ENCODE measurements around the gene MYO9B.
"Not testable (repeated sequence)": the region's sequence is repeated elsewhere in the genome, so short reads cannot be mapped to it uniquely, and the experiment has no call there.

Gene MYO9B

DNA sequence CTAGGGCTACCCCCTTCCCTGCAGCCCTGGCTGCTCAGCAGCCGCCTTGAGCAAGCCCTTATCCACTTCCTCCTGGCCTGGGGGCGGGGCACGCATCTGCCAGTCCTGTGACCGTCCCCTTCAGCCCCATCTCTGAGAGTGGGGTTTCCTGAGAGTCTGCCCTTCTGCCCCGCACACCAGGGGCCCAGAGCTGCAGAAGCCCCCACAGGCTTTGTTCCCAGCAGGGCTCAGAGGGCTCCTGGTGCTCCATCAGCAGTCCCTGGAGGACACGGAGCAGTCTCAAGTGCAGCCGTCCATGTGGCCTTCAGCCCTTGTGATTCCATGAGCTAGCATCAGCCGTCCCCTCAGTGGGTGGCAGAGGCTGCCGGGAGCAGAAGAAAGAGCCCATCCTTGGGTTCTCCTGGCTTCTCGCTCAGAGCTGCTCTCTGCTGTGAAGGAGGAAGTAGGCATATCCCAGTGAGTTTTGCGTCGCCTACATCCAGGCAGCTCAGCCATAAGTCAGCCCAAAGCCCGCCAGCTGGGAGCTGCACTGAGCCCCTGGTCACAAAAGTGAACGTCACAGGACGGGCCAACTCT, 16.3 kb downstream of the MYO9B start:
- DNase-seq (ENCODE audit: low read depth in 3 of 3, low spot score in 1 of 3): no peak

DNA sequence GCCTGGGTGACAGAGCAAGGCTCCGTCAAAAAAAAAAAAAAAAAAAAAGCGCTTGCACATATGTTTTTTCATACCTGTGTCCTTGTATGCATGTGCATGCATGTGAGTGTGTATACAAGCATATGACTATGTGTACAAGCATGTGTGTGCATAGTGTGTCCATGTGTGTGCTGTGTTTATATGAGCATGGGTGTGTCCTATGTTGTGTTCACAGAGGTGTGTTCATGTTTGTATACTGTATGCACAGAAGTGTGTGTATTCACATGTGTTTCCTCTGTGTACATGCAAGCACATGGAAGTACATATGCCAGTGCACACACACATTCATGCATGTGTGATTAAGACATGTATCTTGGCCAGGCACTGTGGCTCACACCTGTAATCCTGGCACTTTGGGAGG, 17.1 kb downstream of the MYO9B start:
- no peak for DNase-seq (ENCODE audit: low read depth in 3 of 3, low spot score in 1 of 3)

DNA sequence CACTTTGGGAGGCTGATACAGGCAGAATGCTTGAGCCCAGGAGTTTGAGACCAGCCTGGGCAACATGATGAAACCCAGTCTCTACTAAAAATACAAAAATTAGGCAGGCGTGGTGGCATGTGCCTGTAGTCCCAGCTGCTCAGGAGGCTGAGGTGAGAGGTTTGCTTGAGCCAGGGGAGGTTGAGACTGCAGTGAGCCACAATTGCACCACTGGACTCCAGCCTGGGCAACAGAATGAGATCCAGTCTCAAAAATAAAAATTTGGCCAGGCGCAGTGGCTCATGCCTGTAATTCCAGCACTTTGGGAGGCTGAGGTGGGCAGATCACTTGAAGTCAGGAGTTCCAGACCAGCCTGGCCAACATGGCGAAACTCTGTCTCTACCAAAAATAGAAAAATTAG, 19.1 kb downstream of the MYO9B start:
- not testable (repeated sequence) for DNase-seq (ENCODE audit: low read depth in 3 of 3, low spot score in 1 of 3)

DNA sequence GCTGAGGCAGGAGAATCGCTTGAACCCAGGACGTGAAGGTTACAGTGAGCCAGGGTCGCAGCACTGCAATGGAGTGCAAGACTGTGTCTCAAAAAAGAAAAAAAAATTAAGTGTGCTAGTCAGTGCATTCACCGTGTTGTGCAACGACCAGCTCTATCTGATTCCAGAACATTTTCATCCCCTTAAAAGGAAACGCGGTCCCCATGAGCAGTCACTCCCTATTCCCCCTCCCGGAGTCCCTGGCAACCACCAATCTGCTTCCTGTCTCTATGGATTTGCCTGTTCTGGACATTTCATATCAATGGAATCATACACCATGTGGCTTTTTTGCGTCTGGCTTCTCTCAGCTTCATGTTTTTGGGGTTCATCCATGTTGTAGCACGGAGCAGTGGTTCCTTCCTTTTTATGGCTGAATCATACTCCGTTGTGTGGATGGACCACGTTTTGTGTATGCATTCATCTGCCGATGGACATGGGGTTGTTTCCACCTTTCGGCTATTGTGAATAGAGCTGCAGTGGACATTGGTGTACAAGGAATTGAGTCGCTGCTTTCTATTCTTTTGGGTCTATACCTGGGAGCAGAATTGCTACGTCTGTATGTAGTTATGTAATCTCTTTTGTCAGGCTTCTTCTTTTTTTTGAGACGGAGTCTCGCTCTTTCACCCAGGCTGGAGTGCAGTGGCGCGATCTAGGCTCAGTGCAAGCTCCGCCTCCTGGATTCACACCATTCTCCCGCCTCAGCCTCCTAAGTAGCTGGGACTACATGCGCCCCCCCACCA, 19.8 kb downstream of the MYO9B start:
- DNase-seq (ENCODE audit: low read depth in 3 of 3, low spot score in 1 of 3): no peak

DNA sequence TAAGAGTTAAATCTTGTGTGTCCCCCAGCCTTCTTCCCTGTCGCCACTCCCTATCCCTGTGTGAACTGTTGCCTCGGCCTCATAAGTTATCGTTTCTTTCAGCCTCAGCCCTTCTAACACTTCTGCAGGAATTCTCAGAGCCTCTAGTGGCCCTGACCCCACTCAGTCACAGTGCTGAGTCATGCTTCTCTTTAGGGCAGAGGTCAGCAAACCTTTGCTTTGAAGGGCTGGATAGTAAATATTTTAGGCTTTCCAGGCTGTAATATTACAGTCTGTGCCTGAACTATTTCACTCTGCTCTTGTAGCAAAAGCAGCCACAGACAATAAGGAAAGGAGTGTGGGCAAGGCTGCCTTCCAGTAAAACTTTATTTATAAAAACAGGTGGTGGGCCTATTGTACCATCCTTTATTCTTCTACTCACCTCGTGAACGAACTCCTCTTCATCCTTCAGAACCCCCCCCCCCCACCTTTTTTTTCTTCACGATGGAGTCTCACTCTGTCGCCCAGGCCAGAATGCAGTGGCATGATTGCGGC, 22.1 kb downstream of the MYO9B start:
- DNase-seq (ENCODE audit: low read depth in 3 of 3, low spot score in 1 of 3): no peak

DNA sequence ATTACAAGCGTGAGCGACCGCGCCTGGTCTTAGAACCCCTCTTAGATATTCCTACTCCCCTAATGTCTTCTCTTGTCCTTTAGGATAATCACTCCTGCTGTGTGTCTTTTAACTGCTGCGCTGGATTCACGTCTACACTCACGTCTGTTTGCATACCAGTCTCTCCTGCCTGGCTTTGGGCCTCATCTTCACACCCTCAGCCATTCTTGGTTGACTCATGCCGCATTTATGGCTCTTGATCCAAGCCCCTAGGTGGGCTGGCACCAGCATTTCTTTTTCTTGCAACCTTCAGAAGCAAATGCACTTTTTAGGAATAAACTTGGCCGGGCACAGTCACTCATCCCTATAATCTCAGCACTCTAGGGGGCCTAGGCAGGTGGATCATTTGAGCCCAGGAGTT, 22.7 kb downstream of the MYO9B start:
- no peak for DNase-seq (ENCODE audit: low read depth in 3 of 3, low spot score in 1 of 3)

DNA sequence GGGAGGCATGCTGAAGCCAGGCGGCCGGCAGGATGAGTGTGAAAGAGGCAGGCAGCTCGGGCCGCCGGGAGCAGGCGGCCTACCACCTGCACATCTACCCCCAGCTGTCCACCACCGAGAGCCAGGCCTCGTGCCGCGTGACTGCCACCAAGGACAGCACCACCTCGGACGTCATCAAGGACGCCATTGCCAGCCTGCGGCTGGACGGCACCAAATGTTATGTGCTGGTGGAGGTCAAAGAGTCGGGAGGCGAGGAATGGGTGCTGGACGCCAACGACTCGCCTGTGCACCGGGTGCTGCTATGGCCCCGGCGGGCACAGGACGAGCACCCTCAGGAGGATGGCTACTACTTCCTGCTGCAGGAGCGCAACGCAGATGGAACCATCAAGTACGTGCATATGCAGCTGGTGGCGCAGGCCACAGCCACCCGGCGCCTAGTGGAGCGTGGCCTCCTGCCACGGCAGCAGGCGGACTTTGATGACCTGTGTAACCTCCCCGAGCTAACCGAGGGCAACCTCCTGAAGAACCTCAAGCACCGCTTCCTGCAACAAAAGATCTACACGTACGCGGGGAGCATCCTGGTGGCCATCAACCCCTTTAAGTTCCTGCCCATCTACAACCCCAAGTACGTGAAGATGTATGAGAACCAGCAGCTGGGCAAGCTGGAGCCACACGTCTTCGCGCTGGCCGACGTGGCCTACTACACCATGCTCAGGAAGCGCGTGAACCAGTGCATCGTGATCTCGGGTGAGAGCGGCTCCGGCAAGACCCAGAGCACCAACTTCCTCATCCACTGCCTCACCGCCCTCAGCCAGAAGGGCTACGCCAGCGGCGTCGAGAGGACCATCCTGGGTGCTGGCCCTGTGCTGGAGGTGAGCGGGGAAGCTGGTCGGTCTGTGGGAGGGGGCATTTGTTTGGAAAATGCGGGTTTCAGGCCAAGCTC, 26.4 kb downstream of the MYO9B start:
- DNase-seq (ENCODE audit: low read depth in 3 of 3, low spot score in 1 of 3): no peak

DNA sequence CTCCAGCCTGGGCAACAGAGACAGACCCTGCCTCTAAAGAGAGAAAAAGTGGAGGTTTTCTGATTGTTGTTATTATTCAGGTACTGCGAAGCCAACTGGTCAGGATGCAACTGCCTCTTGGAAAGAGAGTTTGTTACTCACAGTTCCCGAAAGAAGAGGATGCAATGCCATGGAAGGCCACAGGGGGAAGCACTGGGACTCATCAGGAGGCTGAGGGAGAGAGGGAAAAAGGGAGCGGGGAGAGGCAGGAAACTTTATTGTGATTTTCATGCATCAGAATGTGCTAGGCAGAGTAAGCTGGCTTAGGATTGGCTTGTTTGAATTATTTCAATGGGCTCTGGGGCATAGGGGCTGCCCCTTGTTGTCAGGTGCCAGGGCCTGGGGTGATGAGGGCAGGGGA, 27.6 kb downstream of the MYO9B start:
- DNase-seq (ENCODE audit: low read depth in 3 of 3, low spot score in 1 of 3): no peak

DNA sequence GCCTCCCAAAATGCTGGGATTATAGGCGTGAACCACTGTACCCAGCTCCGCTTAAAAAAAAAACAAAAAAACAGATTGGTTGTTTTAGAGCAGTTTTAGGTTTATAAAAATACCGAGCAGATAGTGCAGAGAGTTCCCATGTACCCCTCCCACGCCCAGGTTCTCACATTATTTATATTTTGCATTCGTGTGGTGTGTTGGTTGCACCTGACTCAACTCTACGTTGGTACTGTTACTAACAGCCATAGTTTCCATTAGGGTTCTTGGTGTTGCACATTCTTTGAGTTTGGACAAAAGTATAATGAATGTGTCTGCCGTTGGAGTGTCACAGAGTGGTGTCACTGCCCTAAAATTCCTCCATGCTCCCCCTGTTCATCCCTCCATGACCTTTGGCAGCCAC, 29.1 kb downstream of the MYO9B start:
- DNase-seq (ENCODE audit: low read depth in 3 of 3, low spot score in 1 of 3): no peak

DNA sequence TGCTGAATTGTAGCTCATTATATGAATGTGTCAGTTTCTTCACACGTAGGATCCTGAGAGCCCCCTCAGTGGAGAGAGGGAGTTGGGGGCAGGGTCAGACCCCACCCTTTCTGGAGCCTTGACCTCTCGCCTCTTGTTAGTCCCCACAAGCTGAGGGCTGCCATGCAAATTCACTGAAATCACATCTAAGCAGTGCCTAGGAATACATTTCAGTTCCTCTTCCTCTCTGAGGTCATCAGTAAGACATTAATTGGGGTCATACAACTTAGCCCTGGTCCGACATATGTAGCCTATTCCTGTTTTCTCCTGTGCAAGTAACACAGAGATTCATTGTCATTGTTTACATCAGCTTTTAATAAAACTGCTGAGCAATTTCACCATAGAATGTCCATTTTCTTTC, 30.0 kb downstream of the MYO9B start:
- DNase-seq (ENCODE audit: low read depth in 3 of 3, low spot score in 1 of 3): no peak

DNA sequence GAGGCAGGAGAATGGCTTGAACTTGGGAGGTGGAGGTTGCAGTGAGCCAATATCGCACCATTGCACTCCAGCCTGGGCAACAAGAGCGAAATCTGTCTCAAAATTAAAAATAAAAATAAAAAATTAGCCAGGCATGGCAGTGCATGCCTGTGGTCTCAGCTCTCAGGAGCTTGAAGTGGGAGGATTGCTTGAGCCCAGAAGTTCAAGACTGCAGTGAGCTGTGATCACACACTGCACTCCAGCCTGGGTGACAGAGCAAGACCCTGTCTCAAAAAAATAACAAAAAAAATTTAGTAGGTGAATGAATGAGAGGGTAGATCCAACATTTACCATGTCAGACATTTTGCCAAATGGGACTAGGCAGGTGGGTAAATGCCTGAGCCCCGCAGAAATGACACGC, 31.4 kb downstream of the MYO9B start:
- DNase-seq (ENCODE audit: low read depth in 3 of 3, low spot score in 1 of 3): not testable (repeated sequence)

DNA sequence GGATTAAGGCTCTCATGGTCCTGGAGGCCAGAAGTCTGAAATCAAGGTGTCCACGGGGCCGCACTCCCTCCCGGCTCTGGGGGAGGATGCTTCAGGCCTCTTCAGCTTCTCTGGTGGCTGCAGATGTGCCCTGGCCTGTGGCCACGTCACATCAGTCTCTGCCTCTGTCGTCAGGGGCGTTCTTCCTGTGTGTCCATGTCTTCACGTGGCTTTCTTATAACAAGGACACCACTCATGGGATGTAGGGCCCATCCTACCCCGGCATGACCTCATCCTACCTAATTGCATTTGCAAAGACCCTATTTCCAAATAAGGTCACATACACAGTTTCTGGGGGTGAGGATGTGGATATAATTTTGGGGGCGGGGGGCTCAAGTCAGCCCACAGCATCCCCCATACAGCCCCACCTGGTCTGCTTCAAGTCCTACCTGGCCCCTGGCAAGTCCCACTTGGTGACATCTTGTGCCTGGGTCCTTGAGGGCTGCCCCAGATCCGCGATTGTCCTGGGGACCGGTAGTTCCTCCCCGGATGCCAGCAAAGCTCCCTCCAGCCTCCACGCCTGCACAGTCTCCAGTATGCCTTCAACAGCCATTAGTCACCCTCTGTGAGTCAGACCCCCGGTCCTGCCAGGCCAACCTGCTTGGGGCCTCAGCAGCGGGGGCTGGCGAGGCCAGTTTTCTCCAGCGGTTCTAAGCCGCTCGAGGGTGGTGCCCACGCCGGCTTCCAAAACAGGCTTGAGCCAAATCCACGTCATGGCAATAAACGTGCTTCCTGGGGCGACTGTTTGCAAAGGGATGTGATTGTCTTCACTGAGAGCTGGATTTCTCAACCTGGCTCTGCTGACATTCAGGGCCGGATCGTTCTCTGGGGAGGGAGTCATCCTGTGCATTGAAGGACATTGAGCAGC, 32.2 kb downstream of the MYO9B start:
- no peak for DNase-seq (ENCODE audit: low read depth in 3 of 3, low spot score in 1 of 3)

DNA sequence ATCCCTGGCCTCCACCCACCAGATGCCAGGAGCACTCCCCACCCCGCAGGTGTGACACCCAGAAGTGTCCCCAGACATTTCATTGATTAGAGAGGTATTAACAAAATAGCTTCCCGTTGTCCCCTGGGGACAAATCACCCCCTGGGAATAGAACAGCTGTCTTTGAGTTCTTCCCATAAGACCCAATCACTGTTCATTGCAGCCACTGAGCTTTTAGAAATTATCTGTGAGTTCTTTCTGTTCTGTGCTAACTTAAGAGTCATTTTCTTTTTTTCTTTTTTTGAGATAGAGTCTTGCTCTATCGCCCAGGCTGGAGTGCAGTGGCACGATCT, 32.8 kb downstream of the MYO9B start:
- no peak for DNase-seq (ENCODE audit: low read depth in 3 of 3, low spot score in 1 of 3)

DNA sequence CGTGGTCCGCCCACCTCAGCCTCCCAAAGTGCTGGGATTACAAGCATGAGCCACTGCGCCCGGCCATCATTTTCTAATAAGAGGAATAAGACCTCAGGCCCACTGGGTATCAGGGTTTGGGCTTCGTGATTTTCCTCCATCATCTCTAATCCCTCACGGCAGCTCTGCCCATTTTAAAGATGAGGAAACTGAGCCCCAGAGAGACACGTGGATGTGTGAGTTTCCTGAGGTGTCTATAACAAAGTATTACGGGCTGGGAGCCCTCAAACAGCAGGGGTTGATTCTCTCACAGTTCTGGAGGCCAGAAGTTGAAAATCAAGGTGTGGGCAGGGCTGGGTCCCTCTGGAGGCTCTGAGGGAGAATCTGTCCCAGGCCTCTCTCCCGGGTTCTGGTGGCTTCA, 33.7 kb downstream of the MYO9B start:
- DNase-seq (ENCODE audit: low read depth in 3 of 3, low spot score in 1 of 3): no peak

DNA sequence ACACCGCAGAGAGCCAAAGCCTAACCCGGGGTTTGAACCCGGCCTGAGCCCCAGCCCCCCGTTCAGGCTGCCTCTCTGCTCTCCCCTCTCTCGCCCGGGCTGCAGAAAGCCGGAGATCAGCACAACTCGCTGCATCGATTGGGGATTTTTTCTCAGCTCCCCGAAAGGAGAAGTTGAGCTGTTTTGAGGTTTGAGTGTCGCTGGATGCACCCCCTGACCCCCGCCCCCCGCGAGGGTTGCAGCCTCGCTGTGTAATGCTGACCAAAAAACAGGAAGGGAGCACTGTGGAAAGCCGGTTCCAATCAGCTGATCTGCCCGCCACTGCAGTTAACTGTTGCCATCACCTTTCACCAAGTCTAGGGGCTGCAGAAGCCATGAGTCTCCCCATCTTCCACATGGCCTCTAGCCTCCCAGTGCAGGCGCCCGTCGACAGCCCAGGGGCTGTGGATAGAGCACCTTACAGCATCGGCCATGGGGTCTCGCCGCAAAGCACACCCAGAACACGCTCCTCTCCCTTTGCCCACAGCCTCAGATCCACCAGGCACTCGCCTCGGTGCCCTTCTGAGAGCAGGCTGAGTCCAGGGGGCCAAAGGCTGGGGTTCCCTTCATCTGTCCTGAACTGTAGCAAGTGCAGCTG, 34.5 kb downstream of the MYO9B start:
- DNase-seq (ENCODE audit: low read depth in 3 of 3, low spot score in 1 of 3): no peak

DNA sequence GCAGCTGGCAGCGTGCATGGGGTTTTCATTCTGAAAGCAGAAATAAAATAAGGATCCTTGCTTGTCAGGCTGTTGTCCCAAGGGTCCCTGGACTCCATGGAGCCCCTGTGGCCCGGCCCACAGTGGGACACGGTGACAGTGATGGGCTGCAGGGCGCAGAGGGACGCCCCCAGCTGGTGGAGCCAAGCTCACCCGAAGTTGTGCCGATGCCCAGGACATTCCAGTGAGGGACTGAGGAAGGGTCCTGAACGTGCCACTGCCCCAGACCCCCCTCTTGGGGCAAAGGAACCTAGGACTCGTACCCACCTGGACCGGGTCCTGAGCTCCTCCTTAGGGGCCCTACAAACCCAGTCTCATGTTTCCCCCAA, 35.0 kb downstream of the MYO9B start:
- DNase-seq (ENCODE audit: low read depth in 3 of 3, low spot score in 1 of 3): no peak

DNA sequence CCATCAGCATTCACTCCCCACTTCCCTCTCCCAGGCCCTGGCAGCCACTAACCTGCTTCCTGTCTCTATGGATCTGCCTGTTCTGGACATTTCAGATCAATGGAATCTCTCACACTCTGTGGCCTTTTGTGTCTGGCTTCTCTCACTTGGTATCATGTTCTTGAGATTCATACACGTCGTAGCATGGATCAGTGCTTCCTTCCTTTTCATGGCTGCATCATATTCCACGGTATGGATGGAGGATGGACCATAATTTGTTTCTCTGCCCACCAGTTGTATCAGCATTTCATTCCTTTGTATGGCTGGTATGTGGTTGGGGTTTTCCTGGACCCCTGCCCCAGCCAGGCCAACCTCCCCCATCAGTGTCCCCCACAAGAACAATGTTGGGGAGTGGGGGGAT, 36.2 kb downstream of the MYO9B start:
- no peak for DNase-seq (ENCODE audit: low read depth in 3 of 3, low spot score in 1 of 3)

DNA sequence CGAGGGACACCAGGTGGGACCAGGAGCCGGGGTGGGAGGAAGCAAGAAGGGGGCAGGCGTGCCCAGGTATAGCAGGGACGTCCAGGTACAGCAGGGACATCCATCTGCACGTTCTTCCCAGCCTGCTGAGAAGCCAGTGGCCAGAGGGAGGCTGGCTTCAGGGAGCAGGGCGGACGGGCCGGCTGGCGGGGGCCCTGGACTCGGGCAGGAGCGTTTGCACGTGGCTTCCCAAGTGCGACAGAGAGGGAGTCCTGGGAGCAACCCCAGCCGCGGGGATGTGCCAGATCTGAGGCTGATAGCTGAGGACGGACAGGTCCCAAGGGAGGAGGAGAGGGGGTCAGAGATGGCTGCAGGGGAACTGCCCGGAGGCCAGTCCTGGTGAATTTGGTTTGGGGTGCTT, 36.7 kb downstream of the MYO9B start:
- no peak for DNase-seq (ENCODE audit: low read depth in 3 of 3, low spot score in 1 of 3)

DNA sequence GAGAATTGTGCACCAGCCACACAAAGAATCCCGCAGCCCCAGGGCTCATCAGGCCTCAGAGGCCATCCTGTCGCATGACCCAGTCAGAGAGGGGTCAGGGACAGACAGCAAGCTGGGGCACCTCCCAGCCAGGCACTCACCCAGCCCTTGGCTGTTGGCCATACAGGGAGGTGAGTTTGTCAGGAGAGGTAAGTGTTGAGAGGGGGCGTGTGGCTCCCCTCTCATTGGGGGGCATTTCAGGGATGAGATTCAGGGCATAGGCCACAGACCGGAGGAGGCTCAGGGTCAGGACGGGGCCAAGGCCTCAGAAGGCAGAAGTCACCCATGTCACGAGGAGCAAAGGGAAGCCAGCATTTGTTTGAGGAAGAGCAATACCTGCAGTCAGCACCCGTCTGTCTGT, 37.1 kb downstream of the MYO9B start:
- DNase-seq (ENCODE audit: low read depth in 3 of 3, low spot score in 1 of 3): no peak

DNA sequence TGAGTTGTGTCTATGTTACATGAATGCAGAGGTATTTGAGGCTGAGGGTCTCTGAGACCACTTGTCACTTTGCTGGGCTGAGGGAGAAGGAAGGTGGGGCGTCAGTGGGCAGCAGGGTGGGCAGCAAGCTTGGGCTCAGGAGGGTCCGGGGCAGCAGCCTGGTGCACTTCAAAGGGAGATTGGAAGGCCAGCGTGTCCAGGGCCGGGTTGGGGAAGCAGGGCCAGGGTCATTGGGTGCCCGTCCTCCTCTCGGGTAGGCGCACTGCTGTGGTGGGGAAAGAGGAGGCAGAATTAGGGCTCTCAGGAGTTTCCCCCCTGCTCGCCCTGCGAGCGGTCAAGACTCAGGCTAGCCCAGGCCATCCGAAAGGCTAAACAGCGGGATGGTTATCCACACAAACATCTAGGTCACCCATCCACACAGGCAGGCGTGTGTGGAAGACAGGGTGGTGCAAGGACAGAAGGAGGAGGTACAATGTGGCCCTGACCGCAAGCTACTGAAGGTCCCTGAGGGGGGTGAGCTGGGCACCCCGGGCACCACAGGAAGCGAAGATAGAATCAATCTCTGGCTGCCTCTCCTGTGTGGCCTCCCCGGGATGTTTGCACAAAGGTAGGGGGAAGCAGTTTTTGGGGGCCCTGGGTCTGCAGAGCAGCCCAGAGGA, 37.7 kb downstream of the MYO9B start:
- DNase-seq (ENCODE audit: low read depth in 3 of 3, low spot score in 1 of 3): no peak
